T-helper 1 cell treated with Interleukin-12 subunit alpha and Interleukin-12 subunit beta and Interleukin-4 antibody, amounts not matched to agents 30 ng/mL and 1 ng/mL, for 36 hours (primary cell): ENCODE data around the gene IKZF3. TPM values are rescaled to one million over a fixed set of nuclear protein-coding genes. Genes with fewer than 3 reads are reported as not detected.
"Not testable (repeated sequence)": the region's sequence is repeated elsewhere in the genome, so short reads cannot be mapped to it uniquely, and the experiment has no call there.

Experiments used
- intact Hi-C: fragments of 100-400 bp; cut with micrococcal nuclease; formaldehyde crosslinking; loops from one replicate; pipeline ENCODE4 v1.15.1; 2024
- total RNA-seq: library from RNA; stranded (reverse); gene quantifications from 2 replicates; pipeline ENCODE4 v1.2.3, GENCODE V29; 2022

Gene IKZF3
- total RNA-seq, 1 donor from 2014 or later, result 37.6 TPM

- intact Hi-C loops, result no loop called here
These were observed 76.2 kb downstream of the IKZF3 start for GRCh38 chr17:39787743-39788484.

- intact Hi-C loops, result no loop called here
These were observed 77.1 kb downstream of the IKZF3 start for GRCh38 chr17:39787041-39787440.

GRCh38 chr17:39782980-39783379 lies 81.1 kb downstream of the IKZF3 start:
- intact Hi-C loops, result no loop called here

- intact Hi-C loops, result no loop called here
These were observed 81.6 kb downstream of the IKZF3 start for GRCh38 chr17:39782481-39782880.

- intact Hi-C loops, result no loop called here
These were observed 82.3 kb downstream of the IKZF3 start for GRCh38 chr17:39781861-39782213.

GRCh38 chr17:39781031-39781860 lies 82.9 kb downstream of the IKZF3 start:
- intact Hi-C loops, result no loop called here

GRCh38 chr17:39777534-39778365 lies 86.4 kb downstream of the IKZF3 start:
- intact Hi-C loops, result loop anchor here (1.0 kb wide), 1 partner anchor 36 kb away; no protein-coding TSS in a partner anchor

GRCh38 chr17:39776252-39776651 lies 87.9 kb downstream of the IKZF3 start:
- intact Hi-C loops, result no loop called here

- intact Hi-C loops, result no loop called here
These were observed 89.1 kb downstream of the IKZF3 start for GRCh38 chr17:39775031-39775430.

- intact Hi-C loops, result no loop called here
These were observed 90.1 kb downstream of the IKZF3 start for GRCh38 chr17:39774047-39774446.

GRCh38 chr17:39772987-39773934 lies 90.9 kb downstream of the IKZF3 start:
- intact Hi-C loops, result no loop called here

- intact Hi-C loops, result no loop called here
These were observed 91.7 kb downstream of the IKZF3 start for GRCh38 chr17:39772415-39772814.

GRCh38 chr17:39769974-39770587 lies 94.0 kb downstream of the IKZF3 start:
- intact Hi-C loops, result loop anchor here (1.0 to 2.0 kb wide), 7 partner anchors 16 to 156 kb away; partner anchors contain the start of gene IKZF3

- intact Hi-C loops, result no loop called here
These were observed 97.0 kb downstream of the IKZF3 start for GRCh38 chr17:39767147-39767546.

- intact Hi-C loops, result no loop called here
These were observed 98.3 kb downstream of the IKZF3 start for GRCh38 chr17:39765766-39766165.

- intact Hi-C loops, result no loop called here
These were observed 98.9 kb downstream of the IKZF3 start for GRCh38 chr17:39765175-39765574.

- intact Hi-C loops, result not testable (repeated sequence)
These were observed 99.9 kb downstream of the IKZF3 start for GRCh38 chr17:39764171-39764570.

GRCh38 chr17:39763051-39763820 lies 100.9 kb downstream of the IKZF3 start:
- intact Hi-C loops, result no loop called here

GRCh38 chr17:39761861-39762496 lies 102.1 kb downstream of the IKZF3 start:
- intact Hi-C loops, result no loop called here
